NCI-H774 (cell line): ENCODE data around the gene TMEM184A.
"Not testable (repeated sequence)": the region's sequence is repeated elsewhere in the genome, so short reads cannot be mapped to it uniquely, and the experiment has no call there.

ENCODE experiments used
- DNase-seq: peaks from one replicate; lab custom pipeline; 2025; lab: John Stamatoyannopoulos, UW

The TMEM184A gene

DNA sequence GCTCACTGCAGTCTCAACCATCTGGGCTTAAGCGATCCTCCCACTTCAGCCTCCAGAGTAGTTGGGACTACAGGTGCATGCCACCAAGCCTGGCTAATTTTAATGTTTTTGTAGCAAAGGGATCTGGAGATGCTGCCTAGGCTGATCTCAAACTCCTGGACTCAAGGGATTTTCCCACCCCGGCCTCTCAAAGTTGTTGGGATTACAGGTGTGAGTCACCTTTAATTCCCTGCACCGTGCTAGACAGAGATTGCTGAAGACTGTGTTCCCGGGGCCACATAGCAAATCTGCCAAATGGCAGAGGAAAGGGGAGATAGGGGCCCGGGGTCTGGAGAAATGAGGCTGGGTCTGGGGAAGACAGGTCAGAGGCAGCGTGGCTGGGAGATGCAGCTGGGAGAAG is 34.5 kb upstream of the TMEM184A start:
- DNase-seq = no peak

DNA sequence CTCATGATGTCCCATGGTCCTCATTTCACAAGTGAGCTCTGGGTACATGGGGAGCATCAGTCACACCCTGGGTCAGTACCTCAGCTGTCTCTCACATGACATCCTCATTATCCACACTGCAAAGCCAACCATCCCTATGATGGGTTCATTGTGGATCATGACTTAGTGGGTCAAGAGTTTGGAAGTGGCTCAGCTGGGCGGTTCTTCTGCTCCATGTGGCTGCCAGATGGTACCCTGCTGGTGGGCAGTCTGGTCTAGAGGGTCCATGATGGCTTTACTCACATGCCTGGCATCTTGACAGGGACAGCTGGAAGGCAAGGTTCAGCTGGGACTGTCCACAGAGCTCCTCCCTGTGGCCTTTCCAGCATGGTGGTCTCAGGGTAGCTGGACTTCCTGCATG is 33.0 kb upstream of the TMEM184A start:
- no peak for DNase-seq

DNA sequence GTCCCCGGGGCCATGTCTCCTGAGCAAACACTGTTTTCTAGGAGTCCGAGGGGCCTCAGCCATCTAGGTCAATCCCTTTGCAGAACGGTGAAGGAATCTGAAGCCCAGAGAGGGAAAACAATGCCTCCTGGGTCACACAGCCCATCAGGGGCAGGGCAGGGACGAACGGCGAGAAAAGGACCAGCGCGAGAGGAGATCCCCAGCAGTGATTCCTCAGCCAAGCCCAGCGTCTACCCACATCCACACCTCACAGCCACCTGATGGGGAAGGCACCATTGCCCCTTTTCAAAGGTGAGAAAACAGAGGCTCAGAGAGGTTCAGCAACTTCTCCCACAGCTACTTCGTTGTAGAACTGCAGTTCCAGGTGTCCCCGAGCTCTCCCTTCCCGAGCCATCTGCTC is 31.7 kb upstream of the TMEM184A start:
- DNase-seq = no peak

DNA sequence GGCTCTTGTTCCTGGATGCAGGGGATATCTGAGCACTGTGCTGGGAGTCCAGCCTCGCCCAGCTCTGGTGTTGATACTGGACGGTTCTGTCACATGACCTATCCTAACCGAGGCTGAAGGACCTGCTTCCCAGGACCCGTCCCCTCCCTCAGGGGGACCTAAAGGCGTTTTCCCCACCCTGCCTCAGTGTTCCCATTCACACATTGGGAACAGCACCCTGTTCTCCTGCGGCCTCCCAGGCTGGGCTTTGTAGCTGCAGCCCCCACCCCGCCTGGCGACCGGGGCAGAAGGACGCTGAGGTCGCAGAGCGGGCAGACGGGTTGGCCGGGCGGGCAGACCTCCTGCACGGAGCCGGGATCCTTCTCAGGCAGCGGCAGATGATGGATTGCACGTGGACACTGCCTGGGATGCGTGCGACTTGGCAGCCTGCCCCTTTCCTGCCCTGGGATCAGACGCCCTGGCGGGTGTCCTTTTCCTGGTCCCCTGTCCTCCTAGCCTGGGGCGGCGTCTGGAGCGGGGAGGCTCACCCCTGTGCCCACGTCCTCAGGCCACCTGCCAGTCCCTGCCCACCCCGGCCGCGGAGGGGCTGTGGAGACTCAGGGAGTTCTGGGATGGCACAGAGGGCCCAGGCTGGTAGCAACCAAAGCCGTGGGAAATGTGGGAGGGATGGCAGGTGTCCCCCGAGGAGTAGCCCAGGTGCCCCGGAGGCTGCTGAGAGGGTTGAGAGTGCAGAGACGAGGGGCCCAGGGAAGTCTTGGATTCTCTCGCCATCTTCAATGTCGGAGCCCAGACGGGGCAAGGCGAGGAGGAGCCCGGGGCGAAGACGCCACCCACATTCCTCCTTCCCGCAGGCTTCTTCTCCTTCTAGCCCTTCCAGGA is 31.1 kb upstream of the TMEM184A start:
- DNase-seq = no peak

DNA sequence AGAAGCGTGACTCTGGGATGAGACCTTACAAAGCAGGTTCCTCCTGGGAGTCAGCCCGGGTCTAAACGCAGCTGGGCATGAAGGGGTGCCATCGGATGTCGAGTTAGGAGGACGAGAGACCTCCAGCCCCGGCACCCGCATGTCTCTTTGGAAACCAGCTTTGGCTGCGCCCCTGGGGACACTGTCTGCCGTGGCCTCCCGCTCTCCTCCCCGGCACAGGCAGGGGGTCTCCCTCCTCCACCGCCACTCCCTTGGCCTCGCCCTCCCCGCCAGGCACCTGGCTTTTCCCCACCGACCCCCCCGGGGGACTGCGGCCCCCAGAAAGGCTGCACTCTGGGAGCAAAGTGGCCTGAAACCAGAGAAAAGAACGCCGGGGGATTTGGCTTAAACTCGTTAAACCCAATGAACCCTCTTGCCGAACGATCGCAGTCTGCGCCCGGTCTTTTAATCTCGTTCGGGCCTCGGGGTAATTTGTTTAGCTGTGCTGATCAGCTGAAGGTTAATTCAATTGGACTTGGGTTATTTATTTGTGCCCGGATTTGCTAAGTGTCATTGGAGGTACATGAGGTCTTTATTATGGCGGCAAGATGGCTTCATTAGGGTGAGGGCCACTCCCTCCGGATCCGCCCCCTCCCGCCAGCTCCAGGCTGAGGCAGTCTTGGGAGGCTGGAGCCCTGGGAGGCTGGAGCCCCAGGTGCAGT is 30.3 kb upstream of the TMEM184A start:
- DNase-seq = no peak

DNA sequence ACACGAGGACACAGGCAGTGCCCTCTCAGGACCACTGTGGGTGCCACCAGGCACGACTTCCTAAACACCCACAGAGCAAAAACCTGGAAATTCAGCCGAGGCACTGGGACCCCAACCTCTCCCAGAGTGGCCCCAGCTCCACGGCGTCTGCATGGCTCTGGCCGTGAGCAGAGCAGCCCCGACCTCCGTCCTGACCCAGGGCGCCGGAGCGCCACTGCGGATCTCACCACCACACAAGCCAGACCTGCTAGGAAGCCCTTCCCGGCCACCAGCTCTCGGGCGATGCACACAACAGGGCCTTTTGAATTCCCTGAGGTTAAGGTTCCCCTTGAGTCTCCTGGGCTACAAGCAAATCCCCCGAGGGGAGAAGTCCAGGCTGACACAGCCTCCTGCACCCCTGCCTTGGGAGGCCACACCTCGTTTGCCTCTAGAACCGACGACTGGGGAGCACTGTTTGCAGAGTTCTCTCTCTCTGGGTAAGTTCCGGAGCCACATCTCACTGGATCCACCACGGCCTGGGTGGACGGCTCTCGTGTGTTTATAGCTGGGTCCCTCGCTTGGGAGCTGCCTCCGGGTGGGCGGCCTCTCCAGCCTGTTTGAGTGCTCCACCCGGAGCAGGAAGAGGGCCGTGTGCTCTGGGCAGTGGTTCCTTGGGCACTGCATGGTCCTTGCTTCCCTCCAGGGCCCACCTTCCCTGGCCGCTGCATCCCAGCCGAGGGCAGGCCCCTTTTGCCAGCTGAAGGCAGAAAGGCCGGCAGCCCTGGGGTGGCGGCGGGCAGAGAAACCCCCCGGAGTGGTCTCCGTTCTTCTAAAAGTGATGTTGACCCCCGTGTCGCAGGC is 29.4 kb upstream of the TMEM184A start:
- DNase-seq = no peak

DNA sequence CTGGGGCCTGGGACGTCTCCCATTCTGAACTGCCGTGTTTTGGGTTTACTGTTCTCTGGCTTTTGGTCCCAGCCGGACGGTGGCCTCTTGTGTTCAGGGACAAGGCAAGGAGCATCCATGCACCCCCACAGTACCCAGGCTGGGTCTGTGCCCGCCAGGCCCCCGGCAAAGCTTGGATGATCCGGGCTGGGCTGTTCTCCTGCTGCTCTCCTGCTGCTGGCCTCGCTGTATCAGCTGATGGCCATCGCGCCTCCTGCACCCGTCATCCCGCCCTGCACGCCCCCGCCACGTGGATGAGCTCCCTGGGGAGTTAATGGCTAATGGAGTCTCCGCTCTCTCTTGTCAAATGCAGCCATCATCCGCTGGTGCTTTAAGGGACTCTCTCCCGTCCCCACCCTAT is 28.7 kb upstream of the TMEM184A start:
- DNase-seq = no peak

DNA sequence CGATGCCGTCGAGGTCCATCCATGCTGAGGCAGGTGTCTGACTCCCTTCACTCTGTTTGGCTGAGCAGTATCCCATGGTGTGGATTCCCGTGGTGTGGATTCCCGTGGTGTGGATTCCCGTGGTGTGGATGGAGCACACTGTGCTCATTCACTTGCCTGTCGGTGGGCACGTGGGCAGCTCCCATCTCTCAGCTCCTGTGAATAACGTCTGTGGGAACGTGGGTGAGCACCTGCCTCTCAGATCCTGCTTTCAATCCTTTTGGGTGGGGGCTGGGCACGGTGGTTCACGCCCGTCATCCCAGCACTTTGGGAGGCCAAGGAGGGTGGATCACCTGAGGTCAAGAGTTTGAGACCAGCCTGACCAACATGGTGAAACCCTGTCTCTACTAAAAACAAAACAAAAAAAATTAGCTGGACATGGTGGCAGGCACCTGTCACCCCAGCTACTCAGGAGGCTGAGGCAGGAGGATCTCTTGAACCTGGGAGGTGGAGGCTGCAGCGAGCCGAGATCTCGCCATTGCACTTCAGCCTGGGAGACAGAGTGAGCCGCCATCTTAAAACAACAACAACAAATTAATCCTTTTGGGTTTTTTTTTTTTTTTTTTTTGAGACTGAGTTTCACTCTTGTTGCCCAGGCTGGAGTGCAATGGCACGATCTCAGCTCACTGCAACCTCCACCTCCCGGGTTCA is 27.4 kb upstream of the TMEM184A start:
- not testable (repeated sequence) for DNase-seq

DNA sequence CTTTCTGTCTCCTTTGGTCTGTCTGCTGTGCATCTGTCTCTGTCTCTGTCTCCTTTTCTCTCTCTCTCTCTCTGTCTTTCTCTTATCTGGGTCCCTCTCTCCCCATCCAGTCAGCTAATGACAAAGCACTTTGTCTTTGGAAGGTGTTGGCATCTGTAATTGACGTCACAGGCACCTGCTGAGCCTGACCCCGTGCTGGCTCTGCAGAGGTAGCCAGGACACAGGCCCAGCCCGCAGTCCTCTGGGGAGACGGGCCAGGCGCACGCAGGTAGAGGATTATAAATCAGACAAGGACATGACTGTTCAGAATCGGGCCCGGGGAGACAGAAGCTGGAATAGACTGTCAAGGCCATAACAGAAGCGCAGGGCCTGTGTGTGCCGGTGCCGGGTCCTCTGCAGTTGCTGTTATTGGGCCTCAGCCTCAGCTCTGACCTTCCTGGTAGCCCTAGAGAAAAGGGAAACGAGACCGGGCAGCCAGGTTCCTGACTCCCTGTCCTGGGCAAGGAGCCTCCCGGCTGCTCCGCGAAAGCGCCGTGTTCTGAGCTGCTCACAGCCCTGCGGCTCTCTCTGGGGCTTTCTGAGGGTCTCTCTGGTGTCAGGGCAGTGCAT is 24.5 kb upstream of the TMEM184A start:
- no peak for DNase-seq

DNA sequence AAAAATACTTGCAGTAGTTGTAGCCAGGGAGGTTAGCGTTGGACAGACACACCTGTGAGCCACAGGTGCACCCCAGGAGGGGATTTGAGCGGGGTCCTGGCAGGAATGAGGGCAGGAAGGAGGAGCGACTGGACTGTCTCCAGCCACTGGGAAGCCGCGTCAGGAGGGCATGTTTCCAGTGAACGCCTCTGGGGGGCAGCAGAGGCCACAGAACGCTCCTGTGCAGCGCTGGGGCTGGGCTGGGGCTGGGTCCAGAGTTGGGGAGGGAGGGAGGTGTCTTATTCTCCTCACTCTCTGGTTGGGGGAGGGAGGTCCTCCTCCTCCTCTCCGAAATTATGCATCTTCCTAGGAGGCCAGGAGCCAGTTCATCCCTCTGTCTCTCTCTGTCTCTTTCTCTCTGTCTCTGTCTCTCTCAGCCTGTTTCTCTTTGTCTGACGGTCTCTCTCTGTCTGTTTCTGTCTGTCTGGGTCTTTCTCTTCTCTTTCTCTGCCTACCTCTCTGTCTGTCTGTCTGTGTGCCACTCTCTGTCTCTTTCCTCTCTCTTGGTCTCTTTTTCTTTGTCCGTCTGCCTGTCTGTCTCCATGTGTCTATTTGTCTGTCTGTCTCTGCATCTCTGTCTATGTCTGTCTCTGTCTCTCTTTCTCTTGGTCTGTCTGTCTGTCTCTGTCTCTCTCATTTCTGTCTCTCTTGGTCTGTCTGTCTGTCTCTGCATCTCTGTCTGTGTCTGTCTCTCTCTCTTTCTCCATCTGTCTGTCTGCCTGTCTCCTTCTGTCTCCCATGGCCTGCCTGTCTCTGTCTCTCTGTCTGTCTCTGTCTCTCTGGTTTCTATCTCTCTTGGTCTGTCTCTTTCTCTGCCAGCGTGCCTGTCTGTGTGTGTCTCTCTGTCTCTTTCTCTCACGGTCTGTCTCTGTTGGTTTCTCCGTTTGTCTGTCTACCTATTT is 23.7 kb upstream of the TMEM184A start:
- peak; percentile 44 for DNase-seq

DNA sequence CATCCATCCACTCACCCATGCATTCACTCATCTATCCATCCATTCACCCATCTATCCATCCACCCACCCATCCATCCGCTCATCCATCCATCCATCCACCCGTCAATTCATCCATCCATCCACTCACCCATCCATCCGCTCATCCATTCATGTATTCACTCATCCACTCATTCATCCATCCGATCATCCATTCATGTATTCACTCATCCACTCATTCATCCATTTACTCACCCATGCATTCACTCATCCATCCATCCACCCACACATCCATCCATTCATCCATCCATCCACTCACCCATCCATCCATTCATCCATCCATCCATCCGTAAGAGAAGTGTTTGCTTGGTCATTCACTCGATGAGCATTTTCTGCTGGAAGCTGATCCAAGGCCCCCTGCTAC is 22.5 kb upstream of the TMEM184A start:
- no peak for DNase-seq

DNA sequence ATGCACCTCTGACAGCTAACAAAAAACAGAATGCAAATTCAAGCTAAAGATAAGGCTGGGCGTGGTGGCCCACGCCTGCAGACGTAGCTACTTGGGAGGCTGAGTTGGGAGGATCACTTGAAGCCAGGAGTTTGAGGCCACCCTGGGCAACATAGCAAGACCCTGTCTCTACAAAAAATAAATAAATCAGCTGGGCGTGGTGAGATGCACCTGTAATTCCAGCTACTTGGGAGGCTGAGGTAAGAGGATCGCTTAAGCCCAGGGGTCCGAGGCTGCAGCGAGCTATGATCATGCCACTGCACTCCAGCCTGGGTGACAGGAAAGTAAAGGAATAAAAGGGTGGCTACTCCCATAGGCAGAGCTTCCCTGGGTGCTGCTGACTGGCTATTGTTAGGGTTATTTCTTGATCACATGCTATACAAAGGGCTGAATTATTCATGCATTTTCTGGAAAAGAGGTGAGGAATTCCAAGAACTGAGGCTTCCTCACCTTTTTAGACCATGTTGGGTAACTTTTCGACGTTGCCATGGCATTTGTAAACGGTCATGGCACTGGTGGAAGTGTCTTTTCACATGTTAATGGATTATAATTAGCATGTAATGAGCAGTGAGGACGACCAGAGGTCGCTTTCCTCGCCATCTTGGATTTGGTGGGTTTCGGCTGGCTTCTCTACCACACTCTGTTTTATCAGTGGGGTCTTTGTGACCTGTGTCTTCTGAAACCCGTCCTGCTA is 20.7 kb upstream of the TMEM184A start:
- no peak for DNase-seq

DNA sequence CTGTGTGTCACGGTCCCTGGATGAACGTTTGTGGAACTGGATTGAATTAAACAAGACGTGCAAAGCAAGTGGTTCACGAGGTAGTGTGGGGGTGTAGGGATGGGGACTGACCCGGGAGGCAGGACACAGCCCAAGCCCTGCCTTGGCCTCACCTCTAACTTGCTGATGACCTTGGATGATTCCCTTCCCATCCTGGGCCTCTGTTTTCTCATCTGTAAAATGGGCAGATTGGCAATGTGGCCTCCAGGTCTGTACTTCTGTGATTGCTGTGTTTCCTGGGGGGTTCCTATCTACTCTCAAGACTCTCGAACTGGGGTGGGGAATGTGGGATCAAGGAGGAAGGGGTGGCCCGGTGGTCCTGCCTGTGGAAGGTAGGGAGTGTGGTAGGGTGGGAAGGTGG is 19.8 kb upstream of the TMEM184A start:
- no peak for DNase-seq

DNA sequence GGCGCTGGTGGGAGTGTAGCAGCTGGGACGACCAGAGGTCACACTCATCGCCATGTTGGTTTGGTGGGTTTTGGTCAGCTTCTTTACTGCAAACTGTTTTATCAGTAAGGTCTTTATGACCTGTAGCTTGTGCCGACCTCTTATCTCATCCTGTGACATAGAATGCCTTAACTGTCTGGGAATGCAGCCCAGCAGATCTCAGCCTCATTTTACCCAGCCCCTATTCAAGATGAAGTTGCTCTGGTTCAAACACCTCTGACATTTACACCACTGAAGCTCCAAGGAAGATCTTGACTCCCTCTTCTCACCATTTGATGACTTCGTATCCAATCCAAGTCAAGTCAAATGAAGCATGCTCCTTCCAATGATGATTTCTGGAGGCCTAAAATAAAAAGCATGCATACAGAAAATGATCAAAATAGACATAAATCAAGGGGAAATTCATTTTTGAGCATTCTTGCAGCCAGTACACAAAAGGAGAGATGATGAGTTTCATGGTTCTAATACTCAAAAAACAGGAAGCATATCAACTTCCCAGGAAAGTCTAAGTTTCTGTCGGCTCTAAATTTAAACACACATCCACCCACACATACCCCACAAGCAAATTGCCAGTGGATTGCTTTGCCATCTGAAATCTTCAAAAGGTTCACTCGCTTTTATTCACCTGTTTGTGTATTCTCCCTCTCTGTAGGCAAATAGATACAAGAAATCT is 16.3 kb upstream of the TMEM184A start:
- no peak for DNase-seq

DNA sequence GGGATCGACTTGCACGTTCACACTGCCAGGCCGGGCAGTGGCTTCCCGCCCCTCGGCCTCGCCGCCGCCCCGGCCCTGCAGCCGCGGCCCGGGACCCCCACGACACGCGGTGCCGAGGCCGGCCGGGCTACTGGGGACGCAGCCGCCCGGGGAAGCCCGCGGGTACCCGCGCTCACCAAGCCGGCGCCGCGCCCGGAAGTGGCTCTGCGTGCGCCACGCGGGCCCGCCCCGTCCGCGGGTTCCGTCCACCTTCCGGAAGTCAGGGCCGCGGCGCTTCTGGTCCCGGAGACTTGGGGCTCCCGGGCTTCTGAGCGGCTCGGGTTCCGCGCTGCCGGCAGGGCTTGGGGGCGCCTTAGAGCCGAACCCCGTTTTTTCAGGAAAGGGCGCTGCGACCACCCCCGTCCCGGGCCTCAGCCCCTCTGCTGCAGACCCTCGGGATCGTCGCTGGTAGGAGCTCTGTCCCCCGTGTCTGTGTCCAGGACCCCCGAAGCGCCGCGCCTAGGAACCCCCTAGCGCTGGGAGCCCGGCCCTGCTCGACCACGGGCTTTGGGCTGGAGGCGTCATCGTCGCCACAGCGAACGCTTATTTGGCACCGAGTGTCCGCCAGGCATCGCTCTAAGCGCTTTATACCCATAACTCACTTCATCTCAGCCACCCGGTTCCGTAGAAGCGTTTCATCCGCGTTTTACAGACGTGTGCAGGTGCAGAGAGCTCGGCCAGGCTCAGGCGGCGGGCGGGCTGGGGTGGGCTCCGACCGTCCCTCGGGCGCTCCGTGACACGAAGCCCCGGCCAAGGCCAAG is 14.0 kb upstream of the TMEM184A start, which contains the start of gene PSMG3:
PSMG3 (minus strand) TSS at position 200 of the 800 bp plus-strand sequence. CDS start 693 bp downstream, outside the sequence.
- DNase-seq = peak; percentile 88

DNA sequence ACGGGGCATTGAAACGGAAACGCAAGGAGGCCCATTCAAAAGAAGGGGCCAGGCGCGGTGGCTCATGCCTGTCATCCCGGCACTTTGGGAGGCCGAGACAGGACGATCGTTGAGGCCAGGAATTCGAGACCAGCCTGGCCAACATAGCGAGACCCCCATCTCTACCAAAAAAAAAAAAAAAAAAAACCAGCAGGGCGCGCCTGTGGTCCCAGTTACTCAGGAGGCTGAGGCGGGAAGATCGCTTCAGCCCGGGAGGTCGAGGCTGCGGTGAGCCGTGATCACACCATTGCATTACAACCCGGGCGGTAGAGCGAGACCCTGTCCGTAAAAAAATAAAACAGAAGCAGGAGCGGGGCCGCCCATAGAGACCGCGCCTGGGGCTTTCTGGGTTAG is 13.4 kb upstream of the TMEM184A start:
- DNase-seq = no peak

DNA sequence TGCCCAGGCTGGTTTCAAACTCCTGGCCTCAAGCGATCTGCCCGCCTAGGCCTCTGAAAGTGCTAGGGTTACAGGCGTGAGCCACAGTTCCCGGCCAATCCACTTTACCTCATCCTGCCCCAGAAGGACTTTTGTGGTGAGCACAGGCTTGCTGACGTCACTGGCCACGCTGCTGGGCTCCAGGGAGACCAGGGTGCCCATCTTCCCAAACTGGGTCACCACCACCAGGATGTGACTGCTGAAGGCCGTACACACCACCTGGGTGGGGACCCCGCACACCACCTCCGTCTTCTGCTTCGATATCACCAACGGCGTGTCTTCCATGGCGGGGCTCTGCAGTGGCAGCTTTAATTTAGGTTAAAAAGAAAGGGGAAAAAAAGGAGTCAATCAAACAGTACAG is 13.0 kb upstream of the TMEM184A start:
- no peak for DNase-seq

DNA sequence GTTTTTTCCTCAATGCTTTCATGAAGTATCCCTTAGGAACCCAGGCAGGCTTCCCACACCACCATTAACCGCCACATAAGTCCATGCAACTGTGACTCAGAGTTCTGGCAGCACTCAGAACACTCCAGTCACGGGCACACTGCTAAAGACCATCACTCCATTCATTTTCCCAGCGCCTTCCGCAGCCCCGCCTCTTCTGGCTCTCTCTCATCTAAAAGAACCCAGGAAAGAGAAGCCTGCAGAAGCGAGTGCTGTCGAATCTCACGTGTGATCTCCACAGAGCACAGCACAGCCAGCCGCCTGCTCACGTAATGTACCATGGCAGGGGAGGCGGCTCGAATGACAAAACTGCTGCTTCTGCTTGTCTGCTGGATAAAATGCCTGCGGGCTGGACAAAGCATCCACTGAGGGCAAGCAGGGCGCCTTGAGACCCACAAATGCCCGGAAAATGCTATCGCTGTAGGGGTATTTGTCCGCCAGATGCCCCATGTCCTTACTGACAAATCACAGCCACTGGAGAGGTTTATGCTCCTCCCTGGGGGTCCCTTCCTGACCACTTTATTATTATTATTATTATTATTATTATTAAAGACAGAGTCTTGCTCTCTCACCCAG is 12.0 kb upstream of the TMEM184A start:
- no peak for DNase-seq
